ENCODE results near the gene CKAP5. TPM values are rescaled to one million over a fixed set of nuclear protein-coding genes. Genes with fewer than 3 reads are reported as not detected.

The CKAP5 gene
- polyA plus RNA-seq, 1 donor (not counting 4 experiments of a cell fraction or from before 2014, with no cell fraction given) = 96.4 TPM

DNA sequence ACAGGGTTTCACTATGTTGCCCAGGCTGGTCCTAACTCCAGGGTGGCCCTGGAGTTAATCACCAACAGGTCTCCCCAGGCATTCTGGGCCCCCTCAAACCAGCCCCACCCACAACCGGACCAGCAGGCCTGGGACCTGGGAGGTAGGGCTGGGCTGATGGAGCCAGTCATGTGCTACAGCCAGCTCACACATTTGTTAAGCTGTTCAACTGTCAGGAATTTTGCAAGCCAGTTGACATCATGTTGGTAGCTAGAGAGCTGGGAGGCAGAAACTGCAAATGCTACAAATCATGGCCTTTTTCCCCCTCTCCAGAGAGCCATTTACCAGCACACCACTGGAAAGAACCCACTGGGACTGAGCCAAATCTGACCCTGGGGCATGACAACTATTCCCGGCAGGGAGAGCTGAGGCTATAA, 152.5 kb downstream of the CKAP5 start:
- no peaks in the 10 kb centered on the region for H3K9me3 ChIP-seq (ENCODE audit: control insufficient read depth, low read depth, low read length)
- H3K36me3 ChIP-seq (ENCODE audit: control insufficient read depth in 2 of 2, extremely low read depth in 1 of 2, insufficient read depth in 2 of 2, low read length in 2 of 2) = peaks cover 22 to 34% of the 10 kb centered on the region in 2 experiments
- TF ChIP-seq, protein P1, sequence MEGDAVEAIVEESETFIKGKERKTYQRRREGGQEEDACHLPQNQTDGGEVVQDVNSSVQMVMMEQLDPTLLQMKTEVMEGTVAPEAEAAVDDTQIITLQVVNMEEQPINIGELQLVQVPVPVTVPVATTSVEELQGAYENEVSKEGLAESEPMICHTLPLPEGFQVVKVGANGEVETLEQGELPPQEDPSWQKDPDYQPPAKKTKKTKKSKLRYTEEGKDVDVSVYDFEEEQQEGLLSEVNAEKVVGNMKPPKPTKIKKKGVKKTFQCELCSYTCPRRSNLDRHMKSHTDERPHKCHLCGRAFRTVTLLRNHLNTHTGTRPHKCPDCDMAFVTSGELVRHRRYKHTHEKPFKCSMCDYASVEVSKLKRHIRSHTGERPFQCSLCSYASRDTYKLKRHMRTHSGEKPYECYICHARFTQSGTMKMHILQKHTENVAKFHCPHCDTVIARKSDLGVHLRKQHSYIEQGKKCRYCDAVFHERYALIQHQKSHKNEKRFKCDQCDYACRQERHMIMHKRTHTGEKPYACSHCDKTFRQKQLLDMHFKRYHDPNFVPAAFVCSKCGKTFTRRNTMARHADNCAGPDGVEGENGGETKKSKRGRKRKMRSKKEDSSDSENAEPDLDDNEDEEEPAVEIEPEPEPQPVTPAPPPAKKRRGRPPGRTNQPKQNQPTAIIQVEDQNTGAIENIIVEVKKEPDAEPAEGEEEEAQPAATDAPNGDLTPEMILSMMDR (optimal IDR thresholded peaks at IDR 0.05 in 1 of 3, IDR thresholded peaks at IDR 0.05 in 1 of 3, conservative IDR thresholded peaks at IDR 0.05 in 1 of 3; ENCODE audit: extremely low read depth in 1 of 3, insufficient read depth in 2 of 3, low read length in 3 of 3) = no peak
- TF ChIP-seq EZH2 (IDR thresholded peaks at IDR 0.05; ENCODE audit: low read length) = no peak
- H3K79me2 ChIP-seq (ENCODE audit: control insufficient read depth, insufficient read depth, low read length) = peaks cover 15% of the 10 kb centered on the region
- H3K4me3 ChIP-seq (ENCODE audit: control insufficient read depth in 2 of 3, extremely low read depth in 1 of 3, insufficient read depth in 2 of 3, low read depth in 1 of 3, low read length in 3 of 3) = no peak overlapping the region
- H3K27me3 ChIP-seq (ENCODE audit: control insufficient read depth, extremely low read depth, insufficient read depth, low read length) = no peaks in the 10 kb centered on the region
- no peaks in the 10 kb centered on the region for H3K4me1 ChIP-seq (ENCODE audit: control insufficient read depth, extremely low read depth, insufficient read depth, low read length)
- FAIRE-seq = no peak
- H3K27ac ChIP-seq (ENCODE audit: control insufficient read depth, insufficient read depth, low read length) = no peak overlapping the region
- dilution Hi-C loops (cut with MboI; ENCODE audit: extremely low pct_ligation_motif_present, low sequenced_read_pairs) = no loop called here
- no peak for DNase-seq (ENCODE audit: low read depth, low spot score)
- H3K9ac ChIP-seq (ENCODE audit: control insufficient read depth, extremely low read depth, insufficient read depth, low read length) = no peak overlapping the region
- H2AFZ ChIP-seq (ENCODE audit: control insufficient read depth, low read length) = no peak overlapping the region
- H3K9me1 ChIP-seq (ENCODE audit: control insufficient read depth, extremely low read depth, insufficient read depth, low read length) = no peaks in the 10 kb centered on the region
- H3K4me2 ChIP-seq (ENCODE audit: control insufficient read depth, extremely low read depth, insufficient read depth, low read depth, low read length) = no peak overlapping the region
- H4K20me1 ChIP-seq (ENCODE audit: control insufficient read depth, extremely low read depth, insufficient read depth, low read length) = no peaks in the 10 kb centered on the region

Small RNA genes lying within 50 kb of the gene (small RNA-seq; reads per million reads assigned to genes)
- gene MIR5582 (ENCODE audit: insufficient read length in 3 of 3, low read depth in 3 of 3, low replicate concordance in 1 of 3) (0.20 to 18.8 (median 17.7) reads per million in 3 experiments), gene RF00573 (ENCODE audit: insufficient read length in 3 of 3, low read depth in 3 of 3, low replicate concordance in 1 of 3) (0 reads per million in 3 experiments), gene SNORD67 (ENCODE audit: insufficient read length in 3 of 3, low read depth in 3 of 3, low replicate concordance in 1 of 3) (49.4 to 336 (median 52.4) reads per million in 3 experiments)

Other genes with a start within 250 kb of the CKAP5 start
- 5.5 to 6.4 TPM (median 5.6 TPM) in 3 replicates for gene HARBI1, start 229.1 kb downstream of the CKAP5 start, polyA plus RNA-seq
- 33.3 to 42.9 TPM (median 34.3 TPM) in 3 replicates for gene ATG13, start 228.7 kb downstream of the CKAP5 start, polyA plus RNA-seq
- 19.5 to 27.4 TPM (median 22.8 TPM) in 3 replicates for gene ARHGAP1, start 145.7 kb downstream of the CKAP5 start, polyA plus RNA-seq
- 4.0 to 8.1 TPM (median 5.0 TPM) in 3 replicates for gene ZNF408, start 145.2 kb downstream of the CKAP5 start, polyA plus RNA-seq
- not detected in 3 replicates for gene F2, start 127.1 kb downstream of the CKAP5 start, polyA plus RNA-seq
- 2.3 to 5.2 TPM (median 3.4 TPM) in 3 replicates for gene LRP4, start 72.3 kb upstream of the CKAP5 start, polyA plus RNA-seq
- 17.8 to 33.4 TPM (median 20.0 TPM) in 3 replicates for gene CSTPP1, start 90.5 kb upstream of the CKAP5 start, polyA plus RNA-seq